ENCODE measurements around the gene KLHL29.

- TF ChIP-seq EZH2 (IDR thresholded peaks at IDR 0.05; ENCODE audit: borderline replicate concordance, insufficient read depth, low read depth, low read length, poor library complexity, severe bottlenecking) (no peak), CTCF (IDR thresholded peaks at IDR 0.05) (no peak)
Observed at GRCh38 chr2:23366720-23367119, 18.3 kb upstream of the KLHL29 start.

Data from B cell (primary cell).